ENCODE data around the gene NKPD1. TPM values are rescaled to one million over a fixed set of nuclear protein-coding genes. Genes with fewer than 3 reads are reported as not detected.

Gene NKPD1
- total and polyA plus RNA-seq, 9 of the 15 experiments (the other 6 are each of a cell fraction or from before 2014, with no cell fraction given) = 0.03 to 0.09 (median 0.04) TPM; not detected in 5

DNA sequence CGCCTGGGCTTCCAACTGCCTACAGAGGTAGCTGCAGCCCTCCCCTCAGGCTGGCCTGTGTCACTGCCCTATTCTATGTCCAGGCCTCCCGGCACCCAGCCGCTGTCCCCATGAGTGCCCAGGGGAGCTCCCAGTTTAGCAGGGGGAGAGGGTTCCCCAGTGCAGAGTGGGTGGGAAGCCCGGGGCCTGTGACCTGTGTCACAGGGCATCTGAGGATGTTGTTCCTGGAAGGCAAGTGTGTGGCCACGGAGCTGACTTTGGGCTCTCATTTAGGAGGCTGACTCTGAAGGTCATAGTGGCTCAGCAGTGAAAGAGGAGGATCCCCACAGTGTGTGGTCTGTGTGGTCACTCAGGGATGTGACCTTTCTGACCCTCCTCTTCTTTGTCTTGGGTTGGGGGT is 42.7 kb downstream of the NKPD1 start:
- no peaks in the 10 kb centered on the region for H3K9me3 ChIP-seq (replicated peaks; ENCODE audit: control insufficient read depth, insufficient read depth, low read depth, low read length)
- ChIA-PET POLR2A (interaction anchor here (0.6 to 1.9 kb wide), 5 partner anchors 26 to 174 kb away, joined by 3 to 14 read pairs (median 4); partner anchors contain the start of genes GEMIN7 and PPP1R37), CTCF (ENCODE audit: low intra/inter-chr PET ratio) (no interaction called here)
- in situ Hi-C loops (cut with MboI) = no loop called here
- DNase-seq (ENCODE audit: extremely low read depth in 1 of 4, low spot score in 3 of 4) (no peak), FAIRE-seq (peak; percentile 72), ATAC-seq (peak; percentile 48)
- H3K9ac ChIP-seq (ENCODE audit: insufficient read depth in 1 of 2, low read depth in 2 of 2, low read length in 2 of 2) = no peak overlapping the region; a peak in 1 of 4 replicates
- 70% methylated on average over 5 of the region's 5 CpGs for WGBS (ENCODE audit: insufficient coverage, low coverage, missing lambda C conversion rate)
- H2AFZ ChIP-seq (ENCODE audit: low read depth, low read length) = no peak overlapping the region
- H3K79me2 ChIP-seq (ENCODE audit: control insufficient read depth, insufficient read depth, low read length) = peaks cover 63% of the 10 kb centered on the region
- BruUV-seq (replicated peaks) = no TSS peak
- intact Hi-C loops (cut with micrococcal nuclease) = no loop called here
- H3K27ac ChIP-seq (ENCODE audit: extremely low read depth, low read depth, low read length) = no peak overlapping the region
- H3K4me1 ChIP-seq (replicated peaks in 1 of 2; ENCODE audit: control insufficient read depth in 2 of 2, insufficient read depth in 2 of 2, low read length in 2 of 2) = peaks cover 4 to 37% of the 10 kb centered on the region in 2 experiments; a peak in 4 of 5 replicates
- peaks cover 7% of the 10 kb centered on the region for H3K9me1 ChIP-seq (ENCODE audit: control insufficient read depth, insufficient read depth, low read length)
- H4K20me1 ChIP-seq (replicated peaks; ENCODE audit: control insufficient read depth, insufficient read depth, low read length) = peaks cover 41% of the 10 kb centered on the region
- no peak overlapping the region for H3K4me2 ChIP-seq (ENCODE audit: insufficient read depth, low read length)
- no peaks in the 10 kb centered on the region for H3K27me3 ChIP-seq (ENCODE audit: control insufficient read depth in 2 of 2, insufficient read depth in 2 of 2, low read length in 2 of 2)
- no peak overlapping the region for H3K4me3 ChIP-seq
- H3K36me3 ChIP-seq (ENCODE audit: control insufficient read depth, insufficient read depth, low read length) = peaks cover 18% of the 10 kb centered on the region; the same call in 2 of the 3 replicates
- TF ChIP-seq, protein P1, sequence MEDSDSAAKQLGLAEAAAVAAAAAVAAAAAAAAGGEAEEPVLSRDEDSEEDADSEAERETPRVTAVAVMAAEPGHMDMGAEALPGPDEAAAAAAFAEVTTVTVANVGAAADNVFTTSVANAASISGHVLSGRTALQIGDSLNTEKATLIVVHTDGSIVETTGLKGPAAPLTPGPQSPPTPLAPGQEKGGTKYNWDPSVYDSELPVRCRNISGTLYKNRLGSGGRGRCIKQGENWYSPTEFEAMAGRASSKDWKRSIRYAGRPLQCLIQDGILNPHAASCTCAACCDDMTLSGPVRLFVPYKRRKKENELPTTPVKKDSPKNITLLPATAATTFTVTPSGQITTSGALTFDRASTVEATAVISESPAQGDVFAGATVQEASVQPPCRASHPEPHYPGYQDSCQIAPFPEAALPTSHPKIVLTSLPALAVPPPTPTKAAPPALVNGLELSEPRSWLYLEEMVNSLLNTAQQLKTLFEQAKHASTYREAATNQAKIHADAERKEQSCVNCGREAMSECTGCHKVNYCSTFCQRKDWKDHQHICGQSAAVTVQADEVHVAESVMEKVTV (CRISPR knock-in tag; IDR thresholded peaks at IDR 0.05) = no peak
- TF ChIP-seq, protein P2, sequence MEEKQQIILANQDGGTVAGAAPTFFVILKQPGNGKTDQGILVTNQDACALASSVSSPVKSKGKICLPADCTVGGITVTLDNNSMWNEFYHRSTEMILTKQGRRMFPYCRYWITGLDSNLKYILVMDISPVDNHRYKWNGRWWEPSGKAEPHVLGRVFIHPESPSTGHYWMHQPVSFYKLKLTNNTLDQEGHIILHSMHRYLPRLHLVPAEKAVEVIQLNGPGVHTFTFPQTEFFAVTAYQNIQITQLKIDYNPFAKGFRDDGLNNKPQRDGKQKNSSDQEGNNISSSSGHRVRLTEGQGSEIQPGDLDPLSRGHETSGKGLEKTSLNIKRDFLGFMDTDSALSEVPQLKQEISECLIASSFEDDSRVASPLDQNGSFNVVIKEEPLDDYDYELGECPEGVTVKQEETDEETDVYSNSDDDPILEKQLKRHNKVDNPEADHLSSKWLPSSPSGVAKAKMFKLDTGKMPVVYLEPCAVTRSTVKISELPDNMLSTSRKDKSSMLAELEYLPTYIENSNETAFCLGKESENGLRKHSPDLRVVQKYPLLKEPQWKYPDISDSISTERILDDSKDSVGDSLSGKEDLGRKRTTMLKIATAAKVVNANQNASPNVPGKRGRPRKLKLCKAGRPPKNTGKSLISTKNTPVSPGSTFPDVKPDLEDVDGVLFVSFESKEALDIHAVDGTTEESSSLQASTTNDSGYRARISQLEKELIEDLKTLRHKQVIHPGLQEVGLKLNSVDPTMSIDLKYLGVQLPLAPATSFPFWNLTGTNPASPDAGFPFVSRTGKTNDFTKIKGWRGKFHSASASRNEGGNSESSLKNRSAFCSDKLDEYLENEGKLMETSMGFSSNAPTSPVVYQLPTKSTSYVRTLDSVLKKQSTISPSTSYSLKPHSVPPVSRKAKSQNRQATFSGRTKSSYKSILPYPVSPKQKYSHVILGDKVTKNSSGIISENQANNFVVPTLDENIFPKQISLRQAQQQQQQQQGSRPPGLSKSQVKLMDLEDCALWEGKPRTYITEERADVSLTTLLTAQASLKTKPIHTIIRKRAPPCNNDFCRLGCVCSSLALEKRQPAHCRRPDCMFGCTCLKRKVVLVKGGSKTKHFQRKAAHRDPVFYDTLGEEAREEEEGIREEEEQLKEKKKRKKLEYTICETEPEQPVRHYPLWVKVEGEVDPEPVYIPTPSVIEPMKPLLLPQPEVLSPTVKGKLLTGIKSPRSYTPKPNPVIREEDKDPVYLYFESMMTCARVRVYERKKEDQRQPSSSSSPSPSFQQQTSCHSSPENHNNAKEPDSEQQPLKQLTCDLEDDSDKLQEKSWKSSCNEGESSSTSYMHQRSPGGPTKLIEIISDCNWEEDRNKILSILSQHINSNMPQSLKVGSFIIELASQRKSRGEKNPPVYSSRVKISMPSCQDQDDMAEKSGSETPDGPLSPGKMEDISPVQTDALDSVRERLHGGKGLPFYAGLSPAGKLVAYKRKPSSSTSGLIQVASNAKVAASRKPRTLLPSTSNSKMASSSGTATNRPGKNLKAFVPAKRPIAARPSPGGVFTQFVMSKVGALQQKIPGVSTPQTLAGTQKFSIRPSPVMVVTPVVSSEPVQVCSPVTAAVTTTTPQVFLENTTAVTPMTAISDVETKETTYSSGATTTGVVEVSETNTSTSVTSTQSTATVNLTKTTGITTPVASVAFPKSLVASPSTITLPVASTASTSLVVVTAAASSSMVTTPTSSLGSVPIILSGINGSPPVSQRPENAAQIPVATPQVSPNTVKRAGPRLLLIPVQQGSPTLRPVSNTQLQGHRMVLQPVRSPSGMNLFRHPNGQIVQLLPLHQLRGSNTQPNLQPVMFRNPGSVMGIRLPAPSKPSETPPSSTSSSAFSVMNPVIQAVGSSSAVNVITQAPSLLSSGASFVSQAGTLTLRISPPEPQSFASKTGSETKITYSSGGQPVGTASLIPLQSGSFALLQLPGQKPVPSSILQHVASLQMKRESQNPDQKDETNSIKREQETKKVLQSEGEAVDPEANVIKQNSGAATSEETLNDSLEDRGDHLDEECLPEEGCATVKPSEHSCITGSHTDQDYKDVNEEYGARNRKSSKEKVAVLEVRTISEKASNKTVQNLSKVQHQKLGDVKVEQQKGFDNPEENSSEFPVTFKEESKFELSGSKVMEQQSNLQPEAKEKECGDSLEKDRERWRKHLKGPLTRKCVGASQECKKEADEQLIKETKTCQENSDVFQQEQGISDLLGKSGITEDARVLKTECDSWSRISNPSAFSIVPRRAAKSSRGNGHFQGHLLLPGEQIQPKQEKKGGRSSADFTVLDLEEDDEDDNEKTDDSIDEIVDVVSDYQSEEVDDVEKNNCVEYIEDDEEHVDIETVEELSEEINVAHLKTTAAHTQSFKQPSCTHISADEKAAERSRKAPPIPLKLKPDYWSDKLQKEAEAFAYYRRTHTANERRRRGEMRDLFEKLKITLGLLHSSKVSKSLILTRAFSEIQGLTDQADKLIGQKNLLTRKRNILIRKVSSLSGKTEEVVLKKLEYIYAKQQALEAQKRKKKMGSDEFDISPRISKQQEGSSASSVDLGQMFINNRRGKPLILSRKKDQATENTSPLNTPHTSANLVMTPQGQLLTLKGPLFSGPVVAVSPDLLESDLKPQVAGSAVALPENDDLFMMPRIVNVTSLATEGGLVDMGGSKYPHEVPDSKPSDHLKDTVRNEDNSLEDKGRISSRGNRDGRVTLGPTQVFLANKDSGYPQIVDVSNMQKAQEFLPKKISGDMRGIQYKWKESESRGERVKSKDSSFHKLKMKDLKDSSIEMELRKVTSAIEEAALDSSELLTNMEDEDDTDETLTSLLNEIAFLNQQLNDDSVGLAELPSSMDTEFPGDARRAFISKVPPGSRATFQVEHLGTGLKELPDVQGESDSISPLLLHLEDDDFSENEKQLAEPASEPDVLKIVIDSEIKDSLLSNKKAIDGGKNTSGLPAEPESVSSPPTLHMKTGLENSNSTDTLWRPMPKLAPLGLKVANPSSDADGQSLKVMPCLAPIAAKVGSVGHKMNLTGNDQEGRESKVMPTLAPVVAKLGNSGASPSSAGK (IDR thresholded peaks at IDR 0.05) = no peak
- TF ChIP-seq POU5F1 (IDR thresholded peaks at IDR 0.05; ENCODE audit: borderline replicate concordance, low read depth, low read length, partially characterized antibody) = no peak
- TF ChIP-seq PHB (CRISPR knock-in tag; IDR thresholded peaks at IDR 0.05) = no peak
- TF ChIP-seq HDAC3 (IDR thresholded peaks at IDR 0.05; ENCODE audit: borderline replicate concordance, partially characterized antibody) = no peak
- TF ChIP-seq JUNB (CRISPR knock-in tag; conservative IDR thresholded peaks at IDR 0.05) = no peak
- TF ChIP-seq TARDBP (IDR thresholded peaks at IDR 0.05) = no peak
- TF ChIP-seq, protein P3, sequence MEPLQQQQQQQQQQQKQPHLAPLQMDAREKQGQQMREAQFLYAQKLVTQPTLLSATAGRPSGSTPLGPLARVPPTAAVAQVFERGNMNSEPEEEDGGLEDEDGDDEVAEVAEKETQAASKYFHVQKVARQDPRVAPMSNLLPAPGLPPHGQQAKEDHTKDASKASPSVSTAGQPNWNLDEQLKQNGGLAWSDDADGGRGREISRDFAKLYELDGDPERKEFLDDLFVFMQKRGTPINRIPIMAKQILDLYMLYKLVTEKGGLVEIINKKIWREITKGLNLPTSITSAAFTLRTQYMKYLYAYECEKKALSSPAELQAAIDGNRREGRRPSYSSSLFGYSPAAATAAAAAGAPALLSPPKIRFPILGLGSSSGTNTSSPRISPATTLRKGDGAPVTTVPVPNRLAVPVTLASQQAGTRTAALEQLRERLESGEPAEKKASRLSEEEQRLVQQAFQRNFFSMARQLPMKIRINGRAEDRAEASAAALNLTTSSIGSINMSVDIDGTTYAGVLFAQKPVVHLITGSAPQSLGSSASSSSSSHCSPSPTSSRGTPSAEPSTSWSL (CRISPR knock-in tag; IDR thresholded peaks at IDR 0.05; ENCODE audit: borderline replicate concordance) = no peak

Measured in K562 (cell line).